ENCODE results near the gene DBNDD1. TPM values are rescaled to one million over a fixed set of nuclear protein-coding genes. Genes with fewer than 3 reads are reported as not detected.

DBNDD1 gene
- total RNA-seq, 2 experiments from 2014 or later, result 0.52 to 0.96 TPM

GRCh38 chr16:90027611-90028010, 8.4 kb upstream of the DBNDD1 start:
- CTCF ChIA-PET, result no interaction called here
- POLR2A ChIA-PET, result no interaction called here
- H3K4me3 Mint-ChIP-seq, result no peak overlapping the region

GRCh38 chr16:90026135-90026534, 6.9 kb upstream of the DBNDD1 start:
- H3K4me1 Mint-ChIP-seq (ENCODE audit: low read depth), result peaks cover 16% of the 10 kb centered on the region
- no peak overlapping the region for H3K4me3 Mint-ChIP-seq
- DNase-seq, result no peak
- peaks cover 3% of the 10 kb centered on the region for H3K36me3 Mint-ChIP-seq (ENCODE audit: low read depth)
- intact Hi-C loops (cut with micrococcal nuclease), result no loop called here
- no peak for ATAC-seq
- TF ChIP-seq CTCF (IDR thresholded peaks at IDR 0.05), result no peak
- no peaks in the 10 kb centered on the region for H3K27me3 Mint-ChIP-seq
- POLR2A ChIA-PET, result no interaction called here
- H3K9me3 Mint-ChIP-seq, result peaks cover 4% of the 10 kb centered on the region
- H3K27ac Mint-ChIP-seq, result no peak overlapping the region
- CTCF ChIA-PET, result no interaction called here

More at GRCh38 chr16:90027611-90028010, 8.4 kb upstream of the DBNDD1 start:
- no peaks in the 10 kb centered on the region for H3K9me3 Mint-ChIP-seq
- TF ChIP-seq CTCF (IDR thresholded peaks at IDR 0.05), result no peak
- peaks cover 15% of the 10 kb centered on the region for H3K36me3 Mint-ChIP-seq (ENCODE audit: low read depth)
- DNase-seq, result no peak
- peaks cover 8% of the 10 kb centered on the region for H3K4me1 Mint-ChIP-seq (ENCODE audit: low read depth)
- intact Hi-C loops (cut with micrococcal nuclease), result no loop called here
- H3K27ac Mint-ChIP-seq, result no peak overlapping the region
- no peak for ATAC-seq
- H3K27me3 Mint-ChIP-seq, result no peaks in the 10 kb centered on the region

GRCh38 chr16:90023078-90023447, 3.8 kb upstream of the DBNDD1 start:
- ChIA-PET CTCF (interaction anchor here (1.4 kb wide), 1 partner anchor 317 kb away, joined by 3 read pairs; no protein-coding TSS in a partner anchor), POLR2A (interaction anchor here (1.1 to 1.2 kb wide), 2 partner anchors 11 to 27 kb away, joined by 3 to 5 read pairs; no protein-coding TSS in a partner anchor)
- intact Hi-C loops (cut with micrococcal nuclease), result no loop called here
- H3K36me3 Mint-ChIP-seq (ENCODE audit: low read depth), result peaks cover 2% of the 10 kb centered on the region
- H3K9me3 Mint-ChIP-seq, result peaks cover 4% of the 10 kb centered on the region
- TF ChIP-seq CTCF (IDR thresholded peaks at IDR 0.05), result no peak
- peaks cover 18% of the 10 kb centered on the region for H3K4me1 Mint-ChIP-seq (ENCODE audit: low read depth)
- peaks cover 7% of the 10 kb centered on the region for H3K27me3 Mint-ChIP-seq
- no peak for ATAC-seq
- no peak for DNase-seq
- no peak overlapping the region for H3K27ac Mint-ChIP-seq
- peak overlapping the region; percentile 66 for H3K4me3 Mint-ChIP-seq

- ATAC-seq (peak; percentile 90), DNase-seq (peak; percentile 88)
- Mint-ChIP-seq H3K36me3 (ENCODE audit: low read depth) (peaks cover 2% of the 10 kb centered on the region), H3K27ac (peak overlapping the region; percentile 69), H3K4me3 (peak overlapping the region; percentile 66), H3K27me3 (peaks cover 7% of the 10 kb centered on the region), H3K4me1 (ENCODE audit: low read depth) (peaks cover 18% of the 10 kb centered on the region), H3K9me3 (peaks cover 4% of the 10 kb centered on the region)
- ChIA-PET CTCF (interaction anchor here (1.1 kb wide), 1 partner anchor 323 kb away, joined by 4 read pairs; no protein-coding TSS in a partner anchor), POLR2A (interaction anchor here (0.6 to 1.2 kb wide), 5 partner anchors 11 to 149 kb away, joined by 3 to 5 read pairs (median 3); partner anchors contain the start of gene TCF25)
- TF ChIP-seq CTCF (IDR thresholded peaks at IDR 0.05), result no peak
- intact Hi-C loops (cut with micrococcal nuclease), result no loop called here
Measured at GRCh38 chr16:90022209-90023077, 3.2 kb upstream of the DBNDD1 start.

- ATAC-seq (no peak), DNase-seq (no peak)
- CTCF ChIA-PET, result interaction anchor here (0.9 to 2.0 kb wide), 5 partner anchors 10 to 61 kb away, joined by 3 to 8 read pairs (median 3); no protein-coding TSS in a partner anchor
- Mint-ChIP-seq H3K27me3 (peaks cover 7% of the 10 kb centered on the region), H3K9me3 (peaks cover 4% of the 10 kb centered on the region), H3K4me1 (ENCODE audit: low read depth) (peaks cover 12% of the 10 kb centered on the region), H3K36me3 (ENCODE audit: low read depth) (peaks cover 2% of the 10 kb centered on the region), H3K27ac (no peak overlapping the region), H3K4me3 (no peak overlapping the region)
- no peak for TF ChIP-seq CTCF (IDR thresholded peaks at IDR 0.05)
- POLR2A ChIA-PET, result interaction anchor here (0.9 to 1.4 kb wide), 3 partner anchors 9 to 23 kb away, joined by 3 read pairs; no protein-coding TSS in a partner anchor
- intact Hi-C loops (cut with micrococcal nuclease), result no loop called here
Measured at GRCh38 chr16:90020838-90021382, 1.7 kb upstream of the DBNDD1 start.
